ENCODE measurements around the gene TCF12. TPM values are rescaled to one million over a fixed set of nuclear protein-coding genes. Genes with fewer than 3 reads are reported as not detected.
"Not testable (repeated sequence)": the region's sequence is repeated elsewhere in the genome, so short reads cannot be mapped to it uniquely, and the experiment has no call there.

Gene TCF12
- total RNA-seq, 3 donors from 2014 or later, result 164 to 198 (median 174) TPM

DNA sequence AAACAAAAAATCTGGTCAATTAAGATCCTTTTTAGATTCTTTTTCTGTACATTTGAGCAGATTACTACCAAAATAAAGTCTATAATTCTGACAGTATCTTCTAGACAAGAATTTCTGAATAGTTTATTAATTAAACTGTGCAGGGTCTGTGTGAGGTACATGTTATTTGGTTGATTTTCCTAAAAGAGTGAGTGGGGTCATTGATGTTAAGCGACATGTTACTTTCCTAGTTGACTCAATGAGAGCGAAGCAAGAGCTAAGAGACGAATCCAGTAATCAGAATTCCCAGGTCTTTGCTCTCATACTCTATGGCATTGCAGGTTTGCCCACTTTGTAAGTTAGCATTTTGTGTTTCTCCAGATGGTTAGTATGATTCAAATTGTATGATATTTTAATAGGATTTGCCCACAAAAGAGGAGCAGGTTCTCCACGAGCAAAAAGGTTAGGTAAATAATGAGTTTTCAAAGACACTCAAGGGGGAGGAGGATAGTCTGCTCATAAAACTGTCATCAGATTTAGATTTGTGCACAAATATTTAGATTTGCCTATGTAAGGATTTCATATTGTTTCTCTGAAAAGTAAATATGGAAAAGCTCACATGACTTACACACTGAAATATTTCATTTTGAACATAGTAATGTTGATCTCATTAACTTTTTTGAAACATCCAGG is 240.7 kb downstream of the TCF12 start:
- no peak overlapping the region for H3K4me3 ChIP-seq
- peaks cover 0 to 10% of the 10 kb centered on the region in 2 donors for H3K4me1 ChIP-seq
- no peaks in the 10 kb centered on the region for H3K9me3 ChIP-seq
- DNase-seq (ENCODE audit: low spot score in 2 of 2), result no peak
- H3K27me3 ChIP-seq, result no peaks in the 10 kb centered on the region
- intact Hi-C loops (cut with DNase I; ENCODE audit: low total_unique reads), result no loop called here
- peak overlapping the region in 1 of 2 donors; percentile 18 for H3K27ac ChIP-seq
- TF ChIP-seq POLR2A (IDR thresholded peaks at IDR 0.05) (no peak), POLR2AphosphoS5 (IDR thresholded peaks at IDR 0.05) (no peak)
- TF ChIP-seq, protein P1, sequence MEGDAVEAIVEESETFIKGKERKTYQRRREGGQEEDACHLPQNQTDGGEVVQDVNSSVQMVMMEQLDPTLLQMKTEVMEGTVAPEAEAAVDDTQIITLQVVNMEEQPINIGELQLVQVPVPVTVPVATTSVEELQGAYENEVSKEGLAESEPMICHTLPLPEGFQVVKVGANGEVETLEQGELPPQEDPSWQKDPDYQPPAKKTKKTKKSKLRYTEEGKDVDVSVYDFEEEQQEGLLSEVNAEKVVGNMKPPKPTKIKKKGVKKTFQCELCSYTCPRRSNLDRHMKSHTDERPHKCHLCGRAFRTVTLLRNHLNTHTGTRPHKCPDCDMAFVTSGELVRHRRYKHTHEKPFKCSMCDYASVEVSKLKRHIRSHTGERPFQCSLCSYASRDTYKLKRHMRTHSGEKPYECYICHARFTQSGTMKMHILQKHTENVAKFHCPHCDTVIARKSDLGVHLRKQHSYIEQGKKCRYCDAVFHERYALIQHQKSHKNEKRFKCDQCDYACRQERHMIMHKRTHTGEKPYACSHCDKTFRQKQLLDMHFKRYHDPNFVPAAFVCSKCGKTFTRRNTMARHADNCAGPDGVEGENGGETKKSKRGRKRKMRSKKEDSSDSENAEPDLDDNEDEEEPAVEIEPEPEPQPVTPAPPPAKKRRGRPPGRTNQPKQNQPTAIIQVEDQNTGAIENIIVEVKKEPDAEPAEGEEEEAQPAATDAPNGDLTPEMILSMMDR (IDR thresholded peaks at IDR 0.05), result no peak
- H3K36me3 ChIP-seq, result no peaks in the 10 kb centered on the region

DNA sequence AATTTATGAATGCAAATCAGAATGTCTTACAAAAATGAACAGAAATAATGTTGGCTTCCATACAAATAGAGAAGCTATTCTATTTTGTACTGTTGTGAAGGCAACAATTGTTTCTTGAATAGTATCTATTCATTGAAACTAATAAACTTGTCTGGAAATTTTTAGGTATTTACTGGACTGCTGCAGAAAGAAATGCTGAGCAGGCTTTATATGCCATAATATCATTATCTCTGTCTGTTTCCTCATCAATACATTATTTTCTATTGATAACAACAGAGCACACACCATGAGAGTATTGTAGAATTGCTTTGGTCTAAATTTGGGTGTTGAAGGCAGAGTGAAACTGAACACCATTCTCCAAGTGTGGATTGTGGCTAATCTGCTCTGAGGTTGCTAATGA is 241.3 kb downstream of the TCF12 start:
- Histone ChIP-seq H3K4me3 (no peak overlapping the region), H3K27me3 (no peaks in the 10 kb centered on the region), H3K27ac (no peak overlapping the region), H3K36me3 (no peaks in the 10 kb centered on the region), H3K9me3 (no peaks in the 10 kb centered on the region), H3K4me1 (peaks cover 0 to 10% of the 10 kb centered on the region in 2 donors)
- intact Hi-C loops (cut with DNase I; ENCODE audit: low total_unique reads), result no loop called here
- no peak for TF ChIP-seq POLR2AphosphoS5 (IDR thresholded peaks at IDR 0.05)
- no peak for TF ChIP-seq POLR2A (IDR thresholded peaks at IDR 0.05)
- TF ChIP-seq, protein P1 (IDR thresholded peaks at IDR 0.05), result no peak
- DNase-seq (ENCODE audit: low spot score in 2 of 2), result no peak

DNA sequence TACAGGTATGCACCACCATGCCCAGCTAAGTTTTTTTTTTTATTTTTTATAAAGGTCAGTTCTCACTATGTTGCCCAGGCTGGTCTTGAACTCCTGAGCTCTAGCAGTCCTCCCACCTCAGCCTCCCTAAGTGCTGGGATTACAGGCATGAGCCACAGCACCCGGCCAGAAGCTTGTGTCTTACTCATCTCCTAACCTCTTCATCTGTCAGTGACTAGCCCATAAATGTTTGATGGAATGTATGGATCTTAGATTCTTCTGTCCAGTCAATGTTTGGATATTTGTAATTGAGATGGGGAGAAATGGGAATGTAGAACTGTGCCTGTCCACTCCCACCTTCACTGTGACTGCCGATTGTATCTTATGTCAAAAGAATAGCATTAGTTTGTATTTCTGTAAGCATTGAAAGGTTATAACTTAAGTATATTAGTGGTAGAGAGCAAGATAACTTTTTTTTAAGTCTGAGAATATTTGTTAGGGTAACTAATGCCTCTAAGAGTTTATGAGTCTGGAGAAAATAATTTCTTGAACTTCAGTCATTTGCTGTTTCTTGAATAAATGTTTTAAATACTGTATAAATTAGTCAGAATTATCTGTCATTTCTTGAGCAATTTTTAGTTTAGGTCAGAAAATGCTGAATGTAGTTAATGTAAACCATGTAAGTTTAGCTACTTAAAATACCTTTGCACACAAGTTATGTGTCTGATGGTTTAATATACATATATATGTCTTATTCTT is 242.5 kb downstream of the TCF12 start:
- intact Hi-C loops (cut with DNase I; ENCODE audit: low total_unique reads), result no loop called here
- H3K4me1 ChIP-seq, result peaks cover 0 to 8% of the 10 kb centered on the region in 2 donors
- no peak overlapping the region for H3K4me3 ChIP-seq
- TF ChIP-seq POLR2A (IDR thresholded peaks at IDR 0.05) (no peak), POLR2AphosphoS5 (IDR thresholded peaks at IDR 0.05) (no peak)
- TF ChIP-seq, protein P1 (IDR thresholded peaks at IDR 0.05), result no peak
- no peak for DNase-seq (ENCODE audit: low spot score in 2 of 2)
- no peaks in the 10 kb centered on the region for H3K9me3 ChIP-seq
- no peak overlapping the region for H3K27ac ChIP-seq
- H3K36me3 ChIP-seq, result no peaks in the 10 kb centered on the region
- no peaks in the 10 kb centered on the region for H3K27me3 ChIP-seq

DNA sequence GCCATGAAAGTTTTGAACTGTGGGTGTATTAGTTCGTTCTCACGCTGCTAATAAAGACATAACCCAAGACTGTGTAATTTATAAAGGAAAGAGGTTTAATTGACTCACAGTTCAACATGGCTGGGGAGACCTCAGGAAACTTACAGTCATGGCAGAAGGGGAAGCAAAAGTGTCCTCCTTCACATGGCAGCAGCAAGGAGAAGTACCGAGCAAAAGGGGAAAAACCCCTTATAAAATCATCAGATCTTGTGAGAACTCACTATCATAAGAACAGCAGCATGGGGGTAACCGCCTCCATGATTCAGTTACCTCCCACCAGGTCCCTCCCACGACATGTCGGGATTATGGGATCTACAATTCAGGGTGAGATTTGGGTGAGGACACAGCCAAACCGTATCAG is 245.8 kb downstream of the TCF12 start:
- H3K27me3 ChIP-seq; DNase-seq (ENCODE audit: low spot score in 2 of 2); H3K36me3 ChIP-seq; intact Hi-C loops (cut with DNase I; ENCODE audit: low total_unique reads); H3K27ac ChIP-seq; H3K4me3 ChIP-seq; H3K4me1 ChIP-seq; H3K9me3 ChIP-seq: not testable (repeated sequence)

DNA sequence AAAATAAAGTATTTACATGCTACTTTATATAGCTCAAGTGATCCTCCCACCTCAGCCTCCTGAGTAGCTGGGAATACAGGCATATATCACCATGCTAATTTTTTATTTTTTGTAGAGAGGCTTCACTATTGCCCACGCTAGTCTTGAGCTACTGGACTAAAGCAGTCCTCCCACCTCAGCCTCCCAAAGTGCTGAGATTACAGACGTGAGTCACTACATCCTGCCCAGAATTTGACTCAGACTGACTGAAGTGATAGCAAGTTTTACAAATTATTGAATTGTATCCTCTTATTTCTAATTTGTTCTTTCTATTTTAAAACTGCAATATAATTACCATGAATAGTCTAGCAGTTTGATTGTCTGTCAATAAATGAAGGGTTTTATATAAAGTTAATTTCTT is 247.5 kb downstream of the TCF12 start:
- no peak overlapping the region for H3K27ac ChIP-seq
- TF ChIP-seq, protein P1 (IDR thresholded peaks at IDR 0.05), result no peak
- TF ChIP-seq POLR2AphosphoS5 (IDR thresholded peaks at IDR 0.05) (no peak), POLR2A (IDR thresholded peaks at IDR 0.05) (no peak)
- no peaks in the 10 kb centered on the region for H3K27me3 ChIP-seq
- H3K4me3 ChIP-seq, result no peak overlapping the region
- H3K9me3 ChIP-seq, result no peaks in the 10 kb centered on the region
- intact Hi-C loops (cut with DNase I; ENCODE audit: low total_unique reads), result no loop called here
- no peaks in the 10 kb centered on the region for H3K4me1 ChIP-seq
- no peaks in the 10 kb centered on the region for H3K36me3 ChIP-seq
- no peak for DNase-seq (ENCODE audit: low spot score in 2 of 2)
